Right renal pelvis (tissue), 4 donors: ENCODE measurements around the gene ATPAF1. TPM values are rescaled to one million over a fixed set of nuclear protein-coding genes. Genes with fewer than 3 reads are reported as not detected.
A peak's percentile ranks its signal among the peaks of the same experiment; 100 is the strongest.

Experiments used
- DNase-seq, 4 donors: peaks; one replicate each; pipeline ENCODE4 v3.0.0-alpha.2; 2013; ENCODE audit warnings: low read depth in 4 of 4, low spot score in 3 of 4, missing footprints in 1 of 4
- polyA plus RNA-seq, 4 donors: library from polyadenylated mRNA; unstranded; fragments of 120-200 nt; gene quantifications; one replicate each; pipeline ENCODE4 v1.2.1, GENCODE V29; 2013; ENCODE audit not compliant: insufficient read length in 4 of 4

Gene ATPAF1
- polyA plus RNA-seq, 4 donors: 96.0 to 112 (median 108) TPM

DNA sequence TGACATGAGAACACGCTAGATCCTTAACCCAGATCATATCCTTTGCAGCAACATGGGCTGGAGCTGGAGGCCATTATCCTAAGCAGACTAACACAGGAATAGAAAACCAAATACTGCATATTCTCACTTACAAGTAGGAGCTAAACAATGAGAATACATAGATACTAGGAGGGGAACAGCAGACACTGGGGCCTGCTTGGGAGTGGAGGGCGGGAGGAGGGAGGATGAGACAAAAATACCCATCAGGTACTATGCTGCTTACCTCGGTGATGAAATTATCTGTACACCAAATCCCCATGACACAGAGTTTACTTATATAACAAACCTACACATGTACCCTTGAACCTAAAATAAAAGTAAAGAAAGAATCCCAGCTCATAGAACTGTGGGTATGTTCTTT is 50.3 kb downstream of the ATPAF1 start:
- DNase-seq: no peak

DNA sequence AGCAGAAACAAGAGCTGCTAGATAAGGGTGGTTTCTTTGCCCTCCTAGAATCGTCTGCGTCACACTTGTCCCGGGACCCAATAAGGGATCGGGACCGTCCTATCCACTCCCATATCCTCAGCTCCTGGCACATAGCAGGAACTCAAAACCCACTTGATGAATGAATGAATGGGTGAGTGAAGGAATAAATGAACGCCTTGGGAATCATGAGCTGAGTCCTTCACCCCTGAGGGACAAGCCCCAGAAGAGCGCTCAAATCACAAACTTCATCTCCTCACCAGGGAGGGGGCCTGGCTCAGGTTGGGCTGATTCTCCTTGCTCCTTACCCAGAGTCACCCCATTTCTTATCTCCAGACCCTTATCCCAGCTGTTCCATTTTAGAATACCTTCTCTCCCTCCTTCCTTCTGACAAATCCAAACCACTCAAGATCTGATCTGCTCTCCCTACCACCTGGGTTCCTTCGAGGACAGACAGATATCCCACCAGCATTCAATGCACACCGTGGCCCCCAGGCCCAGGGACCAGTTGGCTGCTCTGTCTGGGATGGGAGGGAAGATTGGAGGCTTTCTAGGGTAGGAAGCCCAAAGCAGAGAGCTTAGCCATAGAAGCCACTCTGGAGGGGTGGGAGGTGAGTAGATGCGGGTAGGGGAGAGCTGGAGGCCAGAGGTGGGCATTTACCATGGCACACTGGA is 50.9 kb downstream of the ATPAF1 start:
- no peak for DNase-seq

DNA sequence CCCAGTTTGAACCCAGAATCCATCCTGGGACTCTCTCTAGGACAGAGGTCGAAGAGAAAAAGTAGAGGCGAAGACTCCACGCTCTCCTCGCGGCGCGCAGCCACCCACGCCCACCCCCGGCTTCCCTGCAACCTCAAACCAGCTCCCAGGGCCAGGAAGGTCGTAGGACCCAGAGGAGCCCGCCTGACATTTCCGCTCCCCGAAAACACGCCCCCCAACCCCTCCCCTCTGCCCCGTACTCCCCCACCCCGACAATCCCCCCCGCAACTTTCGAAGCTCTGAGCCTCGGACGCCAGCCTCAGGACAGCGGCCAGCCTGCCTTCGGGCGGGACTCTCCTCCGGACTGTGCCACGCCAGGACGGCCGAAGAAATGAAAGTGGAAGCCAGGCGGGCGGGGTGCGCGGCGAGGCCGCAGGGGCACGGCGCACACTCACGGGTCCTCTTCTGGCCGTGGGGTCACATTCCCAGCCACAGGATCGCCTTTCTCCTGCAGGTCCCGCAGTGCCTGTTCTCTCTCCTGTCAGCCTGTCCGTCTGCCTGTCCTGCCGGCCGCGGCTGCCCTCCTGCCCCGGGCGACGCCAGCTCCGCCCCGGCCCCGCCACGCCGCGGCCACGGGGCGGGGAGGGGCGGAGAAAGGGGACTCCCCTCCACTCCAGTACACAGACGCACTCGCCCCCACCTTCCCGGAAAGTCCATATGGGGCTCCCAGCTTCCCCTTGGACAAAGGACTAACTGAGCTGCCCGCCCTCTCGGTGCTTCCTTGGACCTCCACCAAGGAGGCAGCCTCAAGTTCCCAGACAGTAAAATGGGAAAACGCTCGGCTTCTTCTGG is 51.7 kb downstream of the ATPAF1 start, which contains the start of gene MOB3C:
Gene MOB3C (minus strand): TSS at position 535 of the 831 bp plus-strand sequence. CDS start 3,490 bp downstream, outside the sequence.
- DNase-seq: peak in 2 of 4 donors; percentile 33 to 38

DNA sequence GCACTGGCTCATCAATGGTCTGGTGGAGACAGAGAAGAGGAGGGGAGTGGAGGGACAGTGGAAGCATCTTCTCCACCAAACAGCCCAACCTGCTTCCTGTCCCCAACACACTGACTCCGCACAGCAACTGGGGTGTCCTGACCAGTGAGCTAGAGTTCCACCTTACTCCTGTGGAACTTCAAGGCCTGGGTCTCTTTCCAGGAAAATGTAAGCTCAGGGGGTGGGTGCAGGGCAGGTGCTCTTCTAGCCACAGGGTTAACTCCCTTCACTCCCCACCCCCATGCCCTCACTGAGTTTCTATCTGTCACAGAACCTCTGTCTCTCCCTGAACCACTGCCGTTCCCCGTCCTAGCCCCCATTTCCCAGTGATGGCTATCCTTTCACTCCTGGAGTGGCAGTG is 52.4 kb downstream of the ATPAF1 start:
- no peak for DNase-seq

DNA sequence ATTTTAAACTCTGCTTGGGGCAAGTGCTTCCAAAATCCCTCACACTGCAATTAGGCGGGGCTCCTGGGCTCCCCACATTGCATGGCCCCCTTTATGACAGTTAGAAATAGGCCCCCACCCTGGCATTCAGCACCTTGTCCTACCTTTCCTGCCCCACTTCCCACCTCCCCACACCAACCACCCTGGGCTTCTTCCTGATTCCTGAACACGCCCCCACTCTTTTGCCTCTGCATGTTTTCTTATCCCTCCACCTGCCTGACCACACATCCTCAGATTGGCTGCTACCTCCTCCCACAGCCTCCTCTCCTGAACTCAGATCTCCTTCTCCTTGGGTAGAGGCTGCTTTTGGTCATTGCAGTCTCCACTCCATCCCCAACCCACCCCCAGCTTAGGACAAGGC is 53.1 kb downstream of the ATPAF1 start:
- DNase-seq: no peak

- no peak for DNase-seq
These were observed 53.6 kb downstream of the ATPAF1 start for GRCh38 chr1:46614604-46614984.

GRCh38 chr1:46613661-46614603 is 54.2 kb downstream of the ATPAF1 start:
- DNase-seq: peak in 3 of 4 donors; percentile 35 to 50 (median 50)

GRCh38 chr1:46612937-46613660 is 55.1 kb downstream of the ATPAF1 start:
- no peak for DNase-seq

DNA sequence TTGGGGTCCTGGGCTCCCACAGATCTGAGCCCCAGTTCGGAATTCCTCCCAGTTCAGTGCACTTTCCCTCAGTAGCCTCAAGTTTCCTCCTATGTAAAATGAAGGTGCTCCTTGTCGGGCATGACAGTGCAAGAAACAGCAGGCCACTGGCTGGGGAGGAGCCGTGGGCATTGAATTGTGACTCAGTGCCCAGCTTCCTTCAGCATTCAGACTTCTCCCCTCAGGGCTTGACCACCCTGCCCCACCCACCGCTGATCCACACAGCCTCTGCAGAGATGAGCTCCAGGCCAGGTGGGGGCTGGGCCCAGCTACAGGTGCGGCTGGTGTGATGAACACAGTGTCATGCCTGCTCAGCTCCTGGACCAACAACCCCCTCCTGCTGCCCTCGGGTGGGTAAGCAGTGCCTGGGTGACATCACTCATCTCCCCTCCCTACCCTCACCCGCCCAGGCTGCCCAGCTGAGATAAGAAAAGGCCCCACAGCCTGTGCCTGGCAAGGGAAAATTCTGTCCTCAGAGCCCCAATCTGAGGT is 56.4 kb downstream of the ATPAF1 start:
- no peak for DNase-seq

DNA sequence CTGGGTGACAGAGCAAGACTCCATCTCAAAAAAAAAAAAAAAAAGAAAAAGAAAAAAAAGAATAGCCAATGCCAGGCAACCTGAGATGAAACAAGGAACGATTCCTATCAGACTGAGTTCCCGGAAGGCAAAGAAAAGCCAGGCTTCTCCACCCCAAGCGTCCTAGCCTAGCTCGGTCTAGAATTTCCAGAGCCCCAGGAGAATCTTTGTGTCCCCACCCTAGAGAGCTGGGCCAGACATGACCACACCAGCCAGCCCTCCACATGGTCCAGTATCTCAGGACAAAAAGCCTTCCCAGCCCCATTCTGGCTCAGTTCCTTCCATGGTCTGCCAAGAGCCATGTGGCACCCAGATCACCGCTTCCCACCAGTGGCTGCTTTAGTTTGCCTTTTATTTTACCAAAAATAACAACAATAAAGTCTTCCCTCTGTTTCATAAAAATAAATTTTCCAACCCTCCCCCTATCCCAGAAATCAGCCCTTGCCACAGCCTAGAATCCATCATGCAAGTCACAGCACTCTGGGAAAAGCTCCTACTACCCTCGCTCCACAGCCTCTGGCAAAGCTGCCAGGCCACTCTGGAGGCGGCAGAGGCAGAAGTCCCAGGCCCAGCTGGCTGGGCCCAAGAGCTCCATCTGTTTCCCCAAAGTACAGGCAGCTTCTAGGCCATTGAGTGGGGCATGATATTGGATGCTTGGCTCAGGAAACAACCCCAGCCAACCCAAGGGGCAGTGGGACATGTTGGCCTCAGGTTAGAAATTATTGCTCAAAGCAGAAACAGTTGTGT is 60.6 kb downstream of the ATPAF1 start:
- no peak for DNase-seq

DNA sequence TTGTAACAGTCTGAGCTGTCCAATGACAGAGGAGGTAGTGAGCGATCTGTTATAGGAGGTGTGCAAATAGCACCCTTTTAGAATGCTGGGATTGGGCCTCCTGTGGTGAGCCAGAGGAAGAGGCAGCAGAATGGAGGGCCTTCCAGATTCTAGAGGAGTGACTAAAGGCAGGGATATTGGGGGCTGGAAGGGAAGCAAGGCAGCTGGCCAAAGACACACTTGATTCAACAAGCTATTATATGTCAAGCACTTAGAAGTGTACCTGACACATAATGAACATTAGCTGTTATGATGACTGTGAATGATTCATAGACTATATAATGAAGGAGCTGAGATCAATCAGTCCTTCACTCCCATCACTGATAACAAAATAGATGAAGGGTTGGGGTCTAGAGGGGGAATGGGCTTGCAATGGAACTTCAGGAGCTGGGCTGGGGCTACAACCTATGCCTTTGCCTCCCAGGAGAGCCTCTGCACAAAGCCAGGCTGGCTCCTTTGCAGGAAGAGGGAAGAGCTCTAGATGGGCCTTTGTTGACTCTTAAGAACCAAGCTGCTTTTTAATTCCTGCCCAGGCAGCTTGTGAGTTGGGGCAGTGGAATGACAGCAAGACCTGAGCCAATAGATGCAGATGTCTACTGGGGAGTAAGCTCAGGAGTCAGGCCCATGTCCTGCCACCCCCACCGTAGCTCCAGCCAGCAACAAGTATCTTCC is 61.8 kb downstream of the ATPAF1 start:
- DNase-seq: no peak

DNA sequence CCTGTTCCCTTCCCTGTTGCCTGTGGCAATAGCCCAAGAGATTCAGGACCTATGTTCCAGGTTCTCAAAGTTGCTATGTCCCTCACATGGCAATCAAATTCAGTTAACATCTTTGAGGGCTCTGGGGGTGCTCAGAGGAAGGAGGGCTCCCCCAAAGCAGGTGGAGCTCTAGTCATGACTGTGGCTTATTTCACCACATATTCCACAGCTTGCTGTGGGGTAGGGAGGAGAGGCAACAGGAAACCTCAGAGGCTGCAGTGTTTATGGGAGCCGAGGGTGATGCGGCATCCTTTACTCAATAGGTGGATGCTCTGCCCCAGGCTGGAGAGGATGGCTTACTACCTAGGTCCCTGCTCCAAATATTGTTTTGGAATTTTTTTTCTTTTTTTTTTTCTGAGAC is 62.9 kb downstream of the ATPAF1 start:
- no peak for DNase-seq

DNA sequence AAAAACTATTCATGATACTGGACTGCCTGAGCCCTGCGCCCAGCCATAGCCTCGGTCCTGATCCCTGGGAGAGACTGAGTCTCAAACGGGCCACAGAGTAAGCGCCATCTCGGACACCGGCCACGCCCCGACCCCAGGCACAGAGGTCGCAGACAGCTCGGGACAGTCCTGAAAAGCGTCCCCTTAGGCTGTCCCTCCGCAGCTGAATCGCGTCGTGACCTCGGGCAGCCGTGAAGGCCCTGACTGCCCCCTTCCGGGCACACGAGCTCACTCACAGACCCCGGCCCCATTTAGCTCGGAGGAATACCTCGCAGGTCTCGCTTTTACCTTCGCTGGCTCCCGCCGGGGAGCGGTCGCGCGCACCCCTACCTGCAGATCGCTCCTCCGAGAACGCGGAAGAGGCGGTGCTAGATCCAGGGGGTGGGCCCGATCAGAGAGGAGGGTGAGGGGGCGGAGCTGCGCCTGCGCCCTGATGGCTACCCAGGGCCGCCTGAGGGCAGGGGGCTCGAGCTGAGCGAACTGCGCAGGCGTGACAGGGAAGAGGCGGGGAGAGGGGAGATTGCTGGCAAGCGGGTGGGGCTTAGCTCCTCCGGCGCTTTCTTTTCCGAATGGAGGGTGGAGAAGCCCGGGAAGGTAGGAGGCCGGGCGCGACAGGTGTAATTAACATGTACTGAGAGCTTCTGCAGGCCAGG is 64.2 kb downstream of the ATPAF1 start, which contains the start of gene MKNK1:
Gene MKNK1 (minus strand): TSS at position 411 of the 692 bp plus-strand sequence. CDS start 20,941 bp downstream, outside the sequence.
- DNase-seq: peak; percentile 89 to 96 (median 91)

GRCh38 chr1:46603481-46603857 is 64.7 kb downstream of the ATPAF1 start:
- DNase-seq: no peak

DNA sequence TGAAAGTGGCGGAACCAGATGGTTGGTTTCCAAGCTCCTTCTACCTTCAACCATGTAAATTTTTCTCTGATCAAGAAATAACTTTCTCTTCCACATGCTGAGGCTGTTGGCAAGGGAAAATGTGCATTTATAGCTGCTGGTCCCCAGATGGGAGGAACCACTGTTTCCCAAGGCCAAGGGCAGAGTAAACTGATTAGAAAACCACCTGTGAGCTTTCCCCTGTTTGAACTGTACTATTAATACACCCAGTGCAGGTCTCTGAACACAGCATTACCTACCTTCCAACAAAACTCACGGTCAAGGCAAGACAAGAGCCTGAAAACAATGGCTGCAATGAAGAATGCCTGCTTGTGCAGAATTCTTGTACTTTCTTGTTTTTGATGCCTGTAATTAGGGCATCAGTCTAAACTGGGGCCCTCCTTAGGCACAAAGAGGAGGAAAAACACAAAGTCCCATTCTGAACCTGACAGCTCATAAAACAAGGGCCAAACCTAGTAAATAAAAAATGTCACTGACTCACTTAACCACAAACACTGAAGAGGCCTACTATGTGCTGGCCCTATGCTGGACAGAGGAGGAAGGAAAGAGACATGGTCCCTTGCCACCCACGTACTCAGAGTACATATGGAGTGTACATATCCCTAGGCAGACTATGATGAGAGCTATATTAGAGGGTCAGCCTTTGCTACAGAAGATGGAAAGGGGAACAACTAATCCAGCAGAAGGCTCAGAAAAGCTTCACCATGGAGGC is 66.7 kb downstream of the ATPAF1 start:
- no peak for DNase-seq

- DNase-seq: no peak
These were observed 68.8 kb downstream of the ATPAF1 start for GRCh38 chr1:46599059-46599970.
